ENCODE measurements around the gene KLK11. TPM values are rescaled to one million over a fixed set of nuclear protein-coding genes. Genes with fewer than 3 reads are reported as not detected.

KLK11 gene
- total RNA-seq, 1 donor from 2014 or later, result 103 TPM

GRCh38 chr19:51007488-51007887 is 18.9 kb downstream of the KLK11 start:
- Histone ChIP-seq H3K4me1 (peaks cover 6% of the 10 kb centered on the region), H3K9me3 (no peaks in the 10 kb centered on the region), H3K4me3 (no peak overlapping the region), H3K27ac (no peak overlapping the region), H3K36me3 (no peaks in the 10 kb centered on the region), H3K27me3 (no peaks in the 10 kb centered on the region)
- intact Hi-C loops (cut with DNase I), result no loop called here
- TF ChIP-seq POLR2AphosphoS5 (IDR thresholded peaks at IDR 0.05; ENCODE audit: insufficient read depth in 1 of 2, low read depth in 1 of 2), result no peak
- no peak for TF ChIP-seq CTCF (IDR thresholded peaks at IDR 0.05)
- no peak for TF ChIP-seq POLR2A (IDR thresholded peaks at IDR 0.05)
- DNase-seq (ENCODE audit: extremely low spot score in 2 of 2), result no peak

- no peak for TF ChIP-seq CTCF (IDR thresholded peaks at IDR 0.05)
- intact Hi-C loops (cut with DNase I), result no loop called here
- H3K27me3 ChIP-seq, result no peaks in the 10 kb centered on the region
Measured at GRCh38 chr19:51006406-51006805, 20.0 kb downstream of the KLK11 start.

GRCh38 chr19:51005248-51005647 is 21.2 kb downstream of the KLK11 start:
- intact Hi-C loops (cut with DNase I), result no loop called here
- no peak for TF ChIP-seq POLR2AphosphoS5 (IDR thresholded peaks at IDR 0.05; ENCODE audit: insufficient read depth in 1 of 2, low read depth in 1 of 2)
- TF ChIP-seq POLR2A (IDR thresholded peaks at IDR 0.05), result no peak
- TF ChIP-seq CTCF (IDR thresholded peaks at IDR 0.05), result no peak
- Histone ChIP-seq H3K4me1 (peaks cover 6% of the 10 kb centered on the region), H3K27ac (no peak overlapping the region), H3K9me3 (no peaks in the 10 kb centered on the region), H3K36me3 (no peaks in the 10 kb centered on the region), H3K4me3 (no peak overlapping the region), H3K27me3 (no peaks in the 10 kb centered on the region)
- DNase-seq (ENCODE audit: extremely low spot score in 2 of 2), result no peak

More at GRCh38 chr19:51006406-51006805, 20.0 kb downstream of the KLK11 start:
- Histone ChIP-seq H3K27ac (no peak overlapping the region), H3K9me3 (no peaks in the 10 kb centered on the region), H3K4me3 (no peak overlapping the region), H3K4me1 (peaks cover 6% of the 10 kb centered on the region), H3K36me3 (no peaks in the 10 kb centered on the region)
- no peak for DNase-seq (ENCODE audit: extremely low spot score in 2 of 2)

- H3K9me3 ChIP-seq, result no peaks in the 10 kb centered on the region
- no peaks in the 10 kb centered on the region for H3K36me3 ChIP-seq
- no peaks in the 10 kb centered on the region for H3K4me1 ChIP-seq
- no peak for DNase-seq (ENCODE audit: extremely low spot score in 2 of 2)
- H3K27ac ChIP-seq, result no peak overlapping the region
- H3K27me3 ChIP-seq, result no peaks in the 10 kb centered on the region
- no peak overlapping the region for H3K4me3 ChIP-seq
- intact Hi-C loops (cut with DNase I), result no loop called here
- no peak for TF ChIP-seq CTCF (IDR thresholded peaks at IDR 0.05)
- no peak for TF ChIP-seq POLR2A (IDR thresholded peaks at IDR 0.05)
- TF ChIP-seq POLR2AphosphoS5 (IDR thresholded peaks at IDR 0.05; ENCODE audit: insufficient read depth in 1 of 2, low read depth in 1 of 2), result no peak
Measured at GRCh38 chr19:51003316-51003715, 23.1 kb downstream of the KLK11 start.

GRCh38 chr19:51002542-51003311 is 23.7 kb downstream of the KLK11 start:
- Histone ChIP-seq H3K4me3 (no peak overlapping the region), H3K4me1 (no peaks in the 10 kb centered on the region), H3K9me3 (no peaks in the 10 kb centered on the region), H3K27ac (no peak overlapping the region), H3K27me3 (no peaks in the 10 kb centered on the region), H3K36me3 (no peaks in the 10 kb centered on the region)
- intact Hi-C loops (cut with DNase I), result no loop called here
- DNase-seq (ENCODE audit: extremely low spot score in 2 of 2), result no peak
- TF ChIP-seq CTCF (IDR thresholded peaks at IDR 0.05) (no peak), POLR2AphosphoS5 (IDR thresholded peaks at IDR 0.05; ENCODE audit: insufficient read depth in 1 of 2, low read depth in 1 of 2) (peak in 1 of 2 donors; percentile 43)
